ENCODE results near the gene PNMT. TPM values are rescaled to one million over a fixed set of nuclear protein-coding genes. Genes with fewer than 3 reads are reported as not detected.

The PNMT gene
- total and polyA plus RNA-seq, 2 of the 4 experiments (the other 2 are of a cell fraction), result not detected

GRCh38 chr17:39677072-39677471, 8.8 kb downstream of the PNMT start:
- BruUV-seq (replicated peaks), result no TSS peak
- intact Hi-C loops (cut with micrococcal nuclease), result no loop called here
- no peak overlapping the region for H3K4me2 ChIP-seq (ENCODE audit: low read depth, low read length)
- no peak overlapping the region for H2AK5ac ChIP-seq (ENCODE audit: low read depth, low read length)
- TF ChIP-seq RFX5 (IDR thresholded peaks at IDR 0.05; ENCODE audit: low read depth, low read length), result no peak
- no peak for TF ChIP-seq RAD21 (IDR thresholded peaks at IDR 0.05; ENCODE audit: low read length)
- no peak for TF ChIP-seq BHLHE40 (IDR thresholded peaks at IDR 0.05; ENCODE audit: low read depth, low read length)
- no peak for TF ChIP-seq MAFK (IDR thresholded peaks at IDR 0.05; ENCODE audit: low read depth, low read length)
- TF ChIP-seq USF2 (IDR thresholded peaks at IDR 0.05; ENCODE audit: low read depth, low read length), result no peak
- no peak for TF ChIP-seq RCOR1 (IDR thresholded peaks at IDR 0.05; ENCODE audit: insufficient replicate concordance, low read length)
- TF ChIP-seq MAZ (IDR thresholded peaks at IDR 0.05; ENCODE audit: borderline replicate concordance, low read depth, low read length), result no peak
- TF ChIP-seq, protein P1, sequence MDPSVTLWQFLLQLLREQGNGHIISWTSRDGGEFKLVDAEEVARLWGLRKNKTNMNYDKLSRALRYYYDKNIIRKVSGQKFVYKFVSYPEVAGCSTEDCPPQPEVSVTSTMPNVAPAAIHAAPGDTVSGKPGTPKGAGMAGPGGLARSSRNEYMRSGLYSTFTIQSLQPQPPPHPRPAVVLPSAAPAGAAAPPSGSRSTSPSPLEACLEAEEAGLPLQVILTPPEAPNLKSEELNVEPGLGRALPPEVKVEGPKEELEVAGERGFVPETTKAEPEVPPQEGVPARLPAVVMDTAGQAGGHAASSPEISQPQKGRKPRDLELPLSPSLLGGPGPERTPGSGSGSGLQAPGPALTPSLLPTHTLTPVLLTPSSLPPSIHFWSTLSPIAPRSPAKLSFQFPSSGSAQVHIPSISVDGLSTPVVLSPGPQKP (IDR thresholded peaks at IDR 0.05; ENCODE audit: borderline replicate concordance, low read depth, low read length), result no peak
- no peak for TF ChIP-seq CHD1 (IDR thresholded peaks at IDR 0.05; ENCODE audit: low read depth, low read length)
- no peak for TF ChIP-seq NFE2L2 (IDR thresholded peaks at IDR 0.05; ENCODE audit: low read depth, low read length)
- no peak for TF ChIP-seq CEBPB (IDR thresholded peaks at IDR 0.05; ENCODE audit: low read depth, low read length)
- TF ChIP-seq SMC3 (IDR thresholded peaks at IDR 0.05; ENCODE audit: low read depth, low read length), result no peak
- no peak for TF ChIP-seq MXI1 (IDR thresholded peaks at IDR 0.05; ENCODE audit: borderline replicate concordance, low read depth, low read length)
- 83% methylated on average over 1 of the region's 8 CpGs; no CpG with 5 or more reads in 1 of the 2 experiments for WGBS, 2 experiments (ENCODE audit: extremely low coverage in 2 of 2, insufficient read length in 1 of 2)
- H4K91ac ChIP-seq (ENCODE audit: insufficient read depth, low read depth, low read length), result no peak overlapping the region
- dilution Hi-C loops (cut with HindIII; ENCODE audit: low sequenced_read_pairs, unreplicated experiment), result no loop called here
- no peaks in the 10 kb centered on the region for H3K9me3 ChIP-seq (ENCODE audit: control insufficient read depth, insufficient read depth, low read length)
- no peak overlapping the region for H2BK5ac ChIP-seq (ENCODE audit: low read depth, low read length, poor library complexity, severe bottlenecking)
- H2BK15ac ChIP-seq (ENCODE audit: low read depth, low read length), result no peak overlapping the region
- no peak overlapping the region for H2BK20ac ChIP-seq (ENCODE audit: low read depth, low read length)
- H3K79me1 ChIP-seq (ENCODE audit: low read depth in 1 of 2, low read length in 2 of 2), result no peaks in the 10 kb centered on the region
- H3K27me3 ChIP-seq (ENCODE audit: control insufficient read depth, insufficient read depth, low read length), result peaks cover 2% of the 10 kb centered on the region; the same call in 1 of the 2 replicates
- no peak overlapping the region for H3K4ac ChIP-seq (ENCODE audit: low read depth, low read length)
- H3K4me3 ChIP-seq (ENCODE audit: insufficient read depth, low read depth, low read length), result no peak overlapping the region
- H3K9ac ChIP-seq (ENCODE audit: low read depth, low read length), result no peak overlapping the region
- no peak overlapping the region for H2BK120ac ChIP-seq (ENCODE audit: low read depth, low read length)
- H2AFZ ChIP-seq (replicated peaks; ENCODE audit: low read length, poor library complexity), result no peak overlapping the region
- POLR2A ChIA-PET (ENCODE audit: unreplicated experiment), result no interaction called here
- no peak overlapping the region for H2AK9ac ChIP-seq (replicated peaks; ENCODE audit: low read depth, low read length, poor library complexity)
- H3K36me3 ChIP-seq (ENCODE audit: control insufficient read depth, insufficient read depth, low read length), result peaks cover 5% of the 10 kb centered on the region; the same call in 1 of the 2 replicates
- H3K9me1 ChIP-seq (ENCODE audit: insufficient read depth, low read length), result peaks cover 7% of the 10 kb centered on the region; the same call in 1 of the 2 replicates
- peaks cover 7% of the 10 kb centered on the region for H3K4me1 ChIP-seq (ENCODE audit: control insufficient read depth, insufficient read depth, low read length)
- H3K56ac ChIP-seq (ENCODE audit: extremely low read depth, insufficient read depth, low read length), result no peak overlapping the region
- H3K14ac ChIP-seq (replicated peaks; ENCODE audit: low read depth, low read length), result no peak overlapping the region
- no peak overlapping the region for H3K18ac ChIP-seq (ENCODE audit: low read depth, low read length)
- H4K20me1 ChIP-seq (ENCODE audit: insufficient read depth, low read length), result no peaks in the 10 kb centered on the region
- H4K8ac ChIP-seq (ENCODE audit: low read depth in 2 of 2, low read length in 2 of 2), result no peak overlapping the region
- DNase-seq, result no peak
- no peak overlapping the region for H3K27ac ChIP-seq (ENCODE audit: insufficient read depth, low read length)
- no peak overlapping the region for H3K23ac ChIP-seq (ENCODE audit: low read depth, low read length)
- no peak overlapping the region for H4K5ac ChIP-seq (ENCODE audit: low read depth, low read length)
- CTCF ChIA-PET, result no interaction called here
- in situ Hi-C loops (cut with MboI; ENCODE audit: low sequenced_read_pairs), result no loop called here
- no peak for ATAC-seq (ENCODE audit: low read depth)

Data from IMR-90 (cell line).